Activated CD8-positive, alpha-beta memory T cell treated with anti-CD3 and anti-CD28 coated beads for 48 hours (primary cell): ENCODE measurements around the gene IL7R.

Experiments used
- DNase-seq, 3 experiments: peaks; one replicate each; pipeline ENCODE4 v3.0.0-alpha.2; 2020; ENCODE audit warnings: low read depth in 2 of 3, low spot score in 2 of 3

The IL7R gene

GRCh38 chr5:35856765-35857351 lies at the start of gene IL7R:
TSS of gene IL7R (plus strand) at chr5:35856891. CDS start at chr5:35856978, 87 bp downstream.
- DNase-seq, result no peak

GRCh38 chr5:35810601-35811000 lies 46.1 kb upstream of the IL7R start:
- no peak for DNase-seq

- no peak for DNase-seq
Measured at GRCh38 chr5:35811108-35811741, 45.5 kb upstream of the IL7R start.

GRCh38 chr5:35813521-35813920 lies 43.2 kb upstream of the IL7R start:
- no peak for DNase-seq

- no peak for DNase-seq
Measured at GRCh38 chr5:35815089-35815936, 41.4 kb upstream of the IL7R start.

GRCh38 chr5:35816881-35817521 lies 39.7 kb upstream of the IL7R start:
- DNase-seq, result no peak

GRCh38 chr5:35819026-35819425 lies 37.7 kb upstream of the IL7R start:
- DNase-seq, result no peak

GRCh38 chr5:35819668-35820067 lies 37.0 kb upstream of the IL7R start:
- no peak for DNase-seq

- no peak for DNase-seq
Measured at GRCh38 chr5:35820735-35821134, 36.0 kb upstream of the IL7R start.

GRCh38 chr5:35821513-35821912 lies 35.2 kb upstream of the IL7R start:
- DNase-seq, result no peak

- no peak for DNase-seq
Measured at GRCh38 chr5:35822511-35822910, 34.2 kb upstream of the IL7R start.

- no peak for DNase-seq
Measured at GRCh38 chr5:35823347-35824098, 33.2 kb upstream of the IL7R start.

- no peak for DNase-seq
Measured at GRCh38 chr5:35826056-35826455, 30.6 kb upstream of the IL7R start.

- no peak for DNase-seq
Measured at GRCh38 chr5:35826554-35826953, 30.1 kb upstream of the IL7R start.

- DNase-seq, result no peak
Measured at GRCh38 chr5:35828082-35828598, 28.6 kb upstream of the IL7R start.

- DNase-seq, result no peak
Measured at GRCh38 chr5:35830587-35830986, 26.1 kb upstream of the IL7R start.

- no peak for DNase-seq
Measured at GRCh38 chr5:35832762-35833161, 23.9 kb upstream of the IL7R start.

GRCh38 chr5:35833224-35833623 lies 23.5 kb upstream of the IL7R start:
- DNase-seq, result no peak

- no peak for DNase-seq
Measured at GRCh38 chr5:35835796-35836742, 20.6 kb upstream of the IL7R start.
